AG09319 (cell line): Measurements from ENCODE around the gene MESP2.

Source experiments
- DNase-seq: peaks from one replicate; pipeline ENCODE4 v3.0.0-alpha.2; 2010; ENCODE audit warnings: low read depth; ENCODE audit errors: extremely low read depth
- CTCF ChIP-seq: IDR thresholded peaks from 2 replicates; pipeline ENCODE4 v1.5.1; 2011; ENCODE audit warnings: low read depth, mild to moderate bottlenecking, inconsistent platforms, low read length, moderate library complexity

Gene MESP2

DNA sequence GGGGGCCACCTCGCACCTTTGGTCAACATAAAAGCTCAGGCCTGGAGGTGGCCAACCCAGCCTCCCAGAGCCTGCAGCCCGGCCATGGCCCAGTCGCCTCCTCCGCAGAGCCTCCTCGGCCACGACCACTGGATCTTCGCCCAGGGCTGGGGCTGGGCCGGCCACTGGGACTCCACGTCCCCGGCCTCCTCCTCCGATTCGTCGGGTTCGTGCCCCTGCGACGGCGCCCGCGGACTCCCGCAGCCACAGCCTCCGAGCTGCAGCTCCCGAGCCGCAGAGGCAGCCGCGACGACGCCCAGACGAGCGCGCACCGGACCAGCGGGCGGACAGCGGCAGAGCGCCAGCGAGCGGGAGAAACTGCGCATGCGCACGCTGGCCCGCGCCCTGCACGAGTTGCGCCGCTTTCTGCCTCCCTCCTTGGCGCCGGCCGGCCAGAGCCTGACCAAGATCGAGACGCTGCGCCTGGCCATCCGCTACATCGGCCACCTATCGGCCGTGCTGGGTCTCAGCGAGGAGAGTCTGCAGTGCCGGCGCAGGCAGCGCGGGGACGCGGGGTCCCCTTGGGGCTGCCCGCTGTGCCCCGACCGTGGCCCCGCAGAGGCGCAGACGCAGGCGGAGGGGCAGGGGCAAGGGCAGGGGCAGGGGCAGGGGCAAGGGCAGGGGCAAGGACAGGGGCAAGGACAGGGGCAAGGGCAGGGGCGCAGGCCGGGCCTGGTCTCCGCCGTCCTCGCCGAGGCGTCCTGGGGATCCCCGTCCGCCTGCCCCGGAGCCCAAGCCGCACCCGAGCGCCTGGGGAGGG lies at the start of gene MESP2:
TSS of gene MESP2 (plus strand) at position 59 of the 799 bp plus-strand sequence. CDS start at position 85, 26 bp downstream.
- DNase-seq, result no peak
- TF ChIP-seq CTCF, result peak; percentile 31

DNA sequence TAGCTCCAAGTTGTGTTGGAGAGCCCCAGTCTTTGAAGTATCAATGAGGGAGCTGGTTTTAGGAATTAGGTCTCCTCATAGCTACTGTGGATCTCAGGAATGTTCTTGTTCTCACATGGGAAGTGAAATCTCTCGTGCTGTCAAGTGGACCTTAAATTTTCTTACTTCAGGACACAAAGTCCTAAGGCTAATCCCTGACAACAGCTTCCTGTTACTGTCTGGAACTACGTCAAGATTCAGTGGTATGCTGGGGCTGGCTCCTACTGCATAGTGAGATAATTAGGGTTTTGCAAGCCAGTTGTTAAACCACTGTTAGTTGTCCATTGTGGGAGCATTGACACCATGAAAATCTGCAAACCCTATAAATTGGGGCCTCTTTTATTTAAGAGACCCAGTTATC lies 47.9 kb upstream of the MESP2 start:
- no peak for DNase-seq
- TF ChIP-seq CTCF, result no peak

DNA sequence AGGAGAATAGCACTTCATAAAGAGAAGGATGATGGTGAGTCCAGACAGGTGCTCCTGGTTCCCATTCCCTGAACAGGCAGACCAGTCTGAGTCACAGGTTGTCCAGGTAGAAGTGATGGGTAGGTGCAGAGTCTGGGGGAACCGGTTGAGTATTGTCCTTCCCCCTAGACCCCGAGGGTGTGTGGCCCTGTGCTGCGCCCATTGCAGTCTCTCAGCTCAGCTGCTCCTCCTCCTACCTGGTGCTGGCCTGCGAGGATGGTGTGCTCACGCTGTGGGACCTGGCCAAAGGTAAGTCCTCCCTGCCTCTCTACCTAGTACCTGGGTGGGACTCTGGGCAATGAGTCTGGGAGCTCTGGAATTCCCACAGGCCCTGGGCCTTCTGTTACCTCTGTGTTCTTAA lies 44.9 kb upstream of the MESP2 start:
- no peak for DNase-seq
- no peak for TF ChIP-seq CTCF

DNA sequence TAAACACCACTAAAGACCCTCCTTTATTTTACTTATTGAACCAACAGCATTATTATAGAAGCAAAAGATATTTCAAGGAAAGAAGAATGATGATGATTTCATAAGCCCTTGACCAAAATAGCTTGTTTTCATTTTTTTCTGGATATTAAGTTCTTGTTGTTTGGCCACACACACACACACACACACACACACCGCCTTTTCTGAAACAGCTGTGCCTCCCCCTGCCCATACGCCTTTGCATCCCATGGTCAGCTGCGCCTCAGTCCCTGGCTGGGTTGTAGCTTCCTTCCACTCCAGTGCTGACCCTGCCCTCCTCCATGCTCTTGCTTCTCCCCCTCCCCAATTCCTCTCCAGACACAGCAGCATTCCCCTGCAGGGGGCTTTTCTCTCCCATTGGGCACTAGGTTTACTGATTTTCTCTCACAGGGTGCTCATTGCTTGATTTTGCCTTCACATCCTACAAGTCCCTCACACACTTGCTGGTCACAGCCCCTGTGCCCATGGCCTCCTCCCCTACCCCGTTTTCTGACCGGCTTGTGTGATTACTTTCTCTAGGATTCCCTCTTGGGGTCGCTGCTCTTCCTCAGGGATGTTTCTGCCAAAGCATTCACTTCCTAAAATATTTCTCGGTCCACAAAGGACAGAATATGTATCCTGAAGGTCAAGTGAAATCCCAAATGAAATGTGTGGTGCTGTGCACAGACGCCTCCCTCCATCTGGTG lies 43.5 kb upstream of the MESP2 start:
- DNase-seq, result no peak
- TF ChIP-seq CTCF, result no peak

DNA sequence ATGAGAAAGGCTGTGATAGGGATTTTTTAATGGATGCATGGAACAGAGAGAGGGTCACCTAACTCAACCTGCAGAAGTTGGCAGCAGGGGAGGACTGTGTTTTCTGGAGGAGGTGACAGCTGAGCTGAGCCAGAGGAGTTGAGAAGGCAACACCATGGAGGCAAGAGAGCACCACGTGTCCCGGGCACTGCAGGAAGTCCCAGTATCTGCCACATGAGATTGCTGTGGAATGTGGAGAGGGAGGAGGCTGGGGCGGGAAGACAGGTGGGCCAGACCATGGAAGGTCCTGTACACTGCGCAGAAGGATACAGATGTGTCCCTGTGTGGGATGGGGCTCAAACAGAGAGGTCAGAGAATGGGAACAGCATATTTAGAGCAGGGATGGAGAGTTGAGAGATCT lies 40.4 kb upstream of the MESP2 start:
- TF ChIP-seq CTCF, result no peak
- no peak for DNase-seq

- DNase-seq, result peak; percentile 27
- peak; percentile 78 for TF ChIP-seq CTCF
Measured at GRCh38 chr15:89740137-89740536, 36.0 kb upstream of the MESP2 start.

DNA sequence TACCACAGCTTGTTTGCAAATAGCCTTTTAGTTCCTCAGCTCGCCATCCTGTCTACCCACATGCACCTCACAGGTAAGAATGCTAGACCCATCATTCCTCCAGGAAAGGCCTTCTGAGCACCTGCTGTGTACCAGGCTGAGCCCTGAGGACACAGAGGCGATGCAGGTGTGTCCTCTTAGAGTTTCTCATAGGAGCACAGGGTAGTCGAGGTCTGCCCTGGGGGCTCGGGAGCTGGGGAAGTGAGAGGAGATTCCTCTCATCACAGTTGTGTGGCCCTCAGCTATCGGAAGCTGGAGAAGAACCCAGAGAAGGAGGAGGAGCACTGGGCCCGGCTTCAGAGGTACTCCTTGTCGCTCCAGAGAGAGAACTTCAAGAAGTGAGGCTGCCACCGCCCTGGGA lies 33.1 kb upstream of the MESP2 start:
- no peak for DNase-seq
- TF ChIP-seq CTCF, result no peak
